GM12892 (cell line): Measurements from ENCODE around the gene SNCG.

ENCODE experiments used
- POLR2AphosphoS5 ChIP-seq: IDR thresholded peaks from 2 replicates; pipeline ENCODE4 v1.6.1; 2011; ENCODE audit warnings: low read depth, low read length, control low read depth
- TAF1 ChIP-seq: IDR thresholded peaks from 2 replicates; pipeline ENCODE4 v1.6.1; 2011; ENCODE audit warnings: low read depth, mild to moderate bottlenecking, control low read depth, low read length, borderline replicate concordance

DNA sequence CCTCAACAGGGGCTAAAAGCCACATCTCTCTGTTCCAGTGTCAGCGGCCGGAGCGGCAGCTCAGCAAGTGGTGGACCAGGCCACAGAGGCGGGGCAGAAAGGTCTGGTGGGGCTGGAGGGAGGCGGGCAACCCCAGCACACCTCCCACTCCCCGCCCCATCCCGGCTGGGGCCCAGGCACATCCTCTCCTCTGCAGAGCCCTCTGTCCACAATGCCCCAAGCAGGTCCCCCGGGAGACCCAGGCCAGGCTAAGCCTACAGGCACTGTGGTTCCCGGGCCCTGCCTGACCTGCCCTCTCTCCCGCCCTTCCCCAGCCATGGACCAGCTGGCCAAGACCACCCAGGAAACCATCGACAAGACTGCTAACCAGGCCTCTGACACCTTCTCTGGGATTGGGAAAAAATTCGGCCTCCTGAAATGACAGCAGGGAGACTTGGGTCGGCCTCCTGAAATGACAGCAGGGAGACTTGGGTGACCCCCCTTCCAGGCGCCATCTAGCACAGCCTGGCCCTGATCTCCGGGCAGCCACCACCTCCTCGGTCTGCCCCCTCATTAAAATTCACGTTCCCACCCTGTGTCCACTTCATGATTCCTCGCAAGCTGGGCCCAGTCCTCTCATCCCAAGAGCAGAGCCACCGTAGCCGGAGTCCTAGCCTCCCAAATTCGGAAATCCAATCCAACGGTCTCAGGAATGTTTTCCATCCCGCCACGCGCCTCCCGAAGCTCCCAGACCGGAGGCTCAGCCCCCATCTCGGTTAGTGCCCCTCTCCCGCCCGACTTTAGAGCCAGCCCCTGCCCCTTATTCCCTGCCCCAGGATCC is 12.0 kb downstream of the SNCG start:
- TF ChIP-seq POLR2AphosphoS5 (no peak), TAF1 (no peak)
